Mucosa of rectum (tissue), 2 donors: ENCODE data around the gene PITRM1.

Source experiments
- H3K27ac ChIP-seq, 2 donors: one replicate each; pipeline ENCODE4 v1.7.0; 2013; ENCODE audit warnings: inconsistent platforms in 2 of 2, low read depth in 2 of 2, low read length in 2 of 2
- H3K27me3 ChIP-seq, 2 donors: one replicate each; pipeline ENCODE4 v1.7.0; 2013; ENCODE audit warnings: low read length in 2 of 2; ENCODE audit not compliant: control insufficient read depth in 2 of 2, insufficient read depth in 2 of 2
- H3K36me3 ChIP-seq, 2 donors: one replicate each; pipeline ENCODE4 v1.7.0; 2013; ENCODE audit warnings: low read length in 2 of 2; ENCODE audit not compliant: control insufficient read depth in 2 of 2, insufficient read depth in 2 of 2
- H3K4me1 ChIP-seq, 2 donors: one replicate each; pipeline ENCODE4 v1.7.0; 2013; ENCODE audit warnings: low read length in 2 of 2, mild to moderate bottlenecking in 1 of 2; ENCODE audit not compliant: control insufficient read depth in 2 of 2, insufficient read depth in 2 of 2
- H3K4me3 ChIP-seq, 2 donors: one replicate each; pipeline ENCODE4 v1.7.0; 2013; ENCODE audit warnings: low read length in 2 of 2
- H3K9ac ChIP-seq, 2 donors: one replicate each; pipeline ENCODE4 v1.7.0; 2013; ENCODE audit warnings: low read length in 2 of 2, low read depth in 1 of 2, mild to moderate bottlenecking in 1 of 2
- H3K9me3 ChIP-seq, 2 donors: one replicate each; pipeline ENCODE4 v1.7.0; 2013; ENCODE audit warnings: low read length in 2 of 2; ENCODE audit not compliant: control insufficient read depth in 2 of 2
- donor health status: healthy.
- donor health status: Normal muscosa, but diverticular disease.

Gene PITRM1

DNA sequence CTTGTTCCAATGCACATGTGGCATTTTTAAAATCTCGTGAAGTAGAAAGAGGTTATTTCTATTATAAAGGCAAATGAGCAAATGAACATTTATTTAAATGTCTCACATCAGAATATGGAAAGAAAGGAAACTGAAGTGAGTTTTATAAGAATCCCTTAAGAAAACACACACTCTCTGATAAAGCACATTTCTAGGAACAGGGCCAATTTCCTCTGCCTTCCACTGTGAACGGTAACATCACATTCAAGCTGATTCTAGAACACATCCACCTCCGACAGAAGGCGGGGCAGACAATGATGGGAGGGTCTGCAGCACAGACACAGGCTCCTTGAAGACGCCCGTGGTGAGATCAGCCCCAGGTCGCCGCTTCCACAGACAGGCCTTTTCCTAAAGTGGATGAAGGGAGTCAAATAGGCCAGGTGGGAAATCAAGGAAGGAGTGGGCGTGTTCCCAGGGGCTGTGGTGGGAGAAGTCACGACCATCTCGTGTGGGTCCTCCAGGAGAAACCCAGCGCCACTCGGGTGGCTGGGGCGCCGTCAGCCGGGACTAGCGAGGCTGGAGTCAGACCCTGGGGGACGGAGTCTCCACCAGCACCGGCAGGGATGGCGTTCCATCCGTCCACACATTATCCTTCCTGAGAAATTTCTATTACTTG is 31.1 kb downstream of the PITRM1 start:
- H3K9ac ChIP-seq: no peak overlapping the region
- H3K36me3 ChIP-seq: peaks cover 75 to 80% of the 10 kb centered on the region in 2 donors
- H3K27ac ChIP-seq: no peak overlapping the region
- no peaks in the 10 kb centered on the region for H3K9me3 ChIP-seq
- H3K27me3 ChIP-seq: no peaks in the 10 kb centered on the region
- no peaks in the 10 kb centered on the region for H3K4me1 ChIP-seq
- no peak overlapping the region for H3K4me3 ChIP-seq

DNA sequence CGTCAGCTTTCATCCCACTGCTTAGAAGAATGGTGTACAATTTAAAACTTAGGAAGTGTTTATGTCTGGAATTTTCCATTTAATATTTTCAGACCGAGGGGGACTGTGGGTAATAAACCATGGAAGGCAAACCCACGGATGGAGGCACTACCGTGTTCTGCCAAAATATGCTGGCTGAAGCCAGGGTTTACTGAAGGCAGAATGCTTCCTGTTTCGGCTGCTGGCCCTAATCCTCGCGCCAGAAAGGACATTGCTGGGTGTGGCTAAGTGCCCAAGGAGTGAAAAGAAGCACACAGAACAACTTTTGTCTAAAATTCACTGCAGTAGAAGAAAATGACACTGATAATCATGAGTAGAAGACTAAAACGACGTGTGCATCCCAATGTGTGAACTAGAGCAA is 32.3 kb downstream of the PITRM1 start:
- Histone ChIP-seq H3K4me3 (no peak overlapping the region), H3K36me3 (peaks cover 79 to 85% of the 10 kb centered on the region in 2 donors), H3K9me3 (no peaks in the 10 kb centered on the region), H3K4me1 (no peaks in the 10 kb centered on the region), H3K27me3 (no peaks in the 10 kb centered on the region), H3K9ac (no peak overlapping the region), H3K27ac (no peak overlapping the region)

DNA sequence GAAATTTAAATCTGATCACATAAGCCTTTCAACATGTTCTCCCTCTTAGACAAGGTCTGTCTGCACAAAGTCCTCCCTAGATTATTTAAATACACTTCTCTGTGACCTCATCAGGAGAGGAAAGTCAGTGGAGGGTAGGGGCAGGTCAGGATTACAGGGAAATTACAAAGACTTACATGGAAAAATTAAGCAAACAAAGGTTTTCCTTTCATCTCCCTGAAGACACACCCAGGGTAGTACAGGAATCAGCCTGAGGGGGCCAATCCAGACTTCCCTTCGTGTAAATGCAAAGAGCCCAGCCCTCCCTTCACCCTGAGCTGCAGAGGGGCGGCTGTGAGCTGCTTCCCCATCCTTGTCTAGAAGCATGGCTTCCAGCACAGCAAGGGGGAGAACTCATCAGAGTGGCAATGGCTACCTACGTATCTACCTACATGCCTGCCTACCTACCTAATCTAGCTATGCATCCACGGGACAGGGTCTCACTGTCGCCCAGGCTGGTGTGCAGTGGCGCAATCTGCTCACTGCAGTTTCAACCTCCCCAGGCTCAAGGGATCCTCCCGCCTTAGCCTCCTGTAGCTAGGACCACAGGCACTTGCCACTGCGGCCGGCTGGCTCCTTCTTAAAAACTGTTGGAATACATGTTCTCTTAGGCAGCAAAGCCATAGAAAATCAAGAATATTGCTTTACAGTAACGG is 33.2 kb downstream of the PITRM1 start:
- H3K4me1 ChIP-seq: no peaks in the 10 kb centered on the region
- H3K4me3 ChIP-seq: no peak overlapping the region
- H3K27ac ChIP-seq: no peak overlapping the region
- no peaks in the 10 kb centered on the region for H3K9me3 ChIP-seq
- H3K27me3 ChIP-seq: no peaks in the 10 kb centered on the region
- peaks cover 79 to 82% of the 10 kb centered on the region in 2 donors for H3K36me3 ChIP-seq
- no peak overlapping the region for H3K9ac ChIP-seq

GRCh38 chr10:3137958-3138726 is 34.4 kb downstream of the PITRM1 start:
- H3K4me3 ChIP-seq: no peak overlapping the region
- H3K27ac ChIP-seq: no peak overlapping the region
- no peak overlapping the region for H3K9ac ChIP-seq
- H3K4me1 ChIP-seq: no peaks in the 10 kb centered on the region
- peaks cover 77 to 78% of the 10 kb centered on the region in 2 donors for H3K36me3 ChIP-seq
- no peaks in the 10 kb centered on the region for H3K27me3 ChIP-seq
- H3K9me3 ChIP-seq: no peaks in the 10 kb centered on the region

GRCh38 chr10:3136763-3137611 is 35.6 kb downstream of the PITRM1 start:
- H3K9ac ChIP-seq: no peak overlapping the region
- no peaks in the 10 kb centered on the region for H3K4me1 ChIP-seq
- H3K27ac ChIP-seq: peak overlapping the region in 1 of 2 donors; percentile 15

DNA sequence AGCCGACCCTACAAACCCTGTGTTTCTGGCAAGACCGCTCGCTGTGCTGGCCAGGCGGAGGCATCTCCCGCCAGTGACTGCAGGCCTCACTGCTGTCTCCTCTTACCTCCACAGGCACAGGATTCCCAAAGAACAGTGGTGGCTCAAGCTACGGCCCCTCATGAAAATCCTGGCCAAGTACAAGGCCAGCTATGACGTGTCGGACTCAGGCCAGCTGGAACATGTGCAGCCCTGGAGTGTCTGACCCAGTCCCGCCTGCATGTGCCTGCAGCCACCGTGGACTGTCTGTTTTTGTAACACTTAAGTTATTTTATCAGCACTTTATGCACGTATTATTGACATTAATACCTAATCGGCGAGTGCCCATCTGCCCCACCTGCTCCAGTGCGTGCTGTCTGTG is 36.2 kb downstream of the PITRM1 start:
- Histone ChIP-seq H3K27me3 (no peaks in the 10 kb centered on the region), H3K36me3 (peaks cover 77 to 79% of the 10 kb centered on the region in 2 donors), H3K27ac (no peak overlapping the region), H3K9me3 (no peaks in the 10 kb centered on the region), H3K4me1 (no peaks in the 10 kb centered on the region), H3K4me3 (no peak overlapping the region), H3K9ac (no peak overlapping the region)

More at GRCh38 chr10:3136763-3137611, 35.6 kb downstream of the PITRM1 start:
- H3K9me3 ChIP-seq: no peaks in the 10 kb centered on the region
- no peak overlapping the region for H3K4me3 ChIP-seq
- peaks cover 78 to 79% of the 10 kb centered on the region in 2 donors for H3K36me3 ChIP-seq
- H3K27me3 ChIP-seq: no peaks in the 10 kb centered on the region

- H3K4me1 ChIP-seq: no peaks in the 10 kb centered on the region
- H3K9ac ChIP-seq: no peak overlapping the region
- H3K9me3 ChIP-seq: no peaks in the 10 kb centered on the region
- no peak overlapping the region for H3K27ac ChIP-seq
- no peak overlapping the region for H3K4me3 ChIP-seq
- peaks cover 69 to 71% of the 10 kb centered on the region in 2 donors for H3K36me3 ChIP-seq
- no peaks in the 10 kb centered on the region for H3K27me3 ChIP-seq
These were observed 37.6 kb downstream of the PITRM1 start for GRCh38 chr10:3135006-3135405.

GRCh38 chr10:3133948-3134347 is 38.6 kb downstream of the PITRM1 start:
- H3K4me3 ChIP-seq: no peak overlapping the region
- peaks cover 61 to 71% of the 10 kb centered on the region in 2 donors for H3K36me3 ChIP-seq
- H3K9ac ChIP-seq: no peak overlapping the region
- no peaks in the 10 kb centered on the region for H3K9me3 ChIP-seq
- no peak overlapping the region for H3K27ac ChIP-seq
- no peaks in the 10 kb centered on the region for H3K4me1 ChIP-seq
- H3K27me3 ChIP-seq: no peaks in the 10 kb centered on the region

GRCh38 chr10:3132036-3133025 is 40.3 kb downstream of the PITRM1 start:
- H3K36me3 ChIP-seq: peaks cover 46 to 56% of the 10 kb centered on the region in 2 donors
- H3K9ac ChIP-seq: no peak overlapping the region
- no peak overlapping the region for H3K27ac ChIP-seq
- H3K4me1 ChIP-seq: no peaks in the 10 kb centered on the region
- H3K9me3 ChIP-seq: no peaks in the 10 kb centered on the region
- H3K4me3 ChIP-seq: no peak overlapping the region
- H3K27me3 ChIP-seq: no peaks in the 10 kb centered on the region
